GM23248 (cell line): ENCODE measurements around the gene SLC30A3.

ENCODE experiments used
- EZH2 ChIP-seq: fragments of 200-600 bp; sonication (generic); IDR thresholded peaks from 2 replicates; pipeline ENCODE4 v1.6.1; 2018; ENCODE audit warnings: antibody characterized with exemption, mild to moderate bottlenecking; ENCODE audit not compliant: insufficient read depth, poor library complexity, severe bottlenecking
- EZH2phosphoT487 ChIP-seq: fragments of 200-600 bp; sonication (generic); IDR thresholded peaks from 2 replicates; pipeline ENCODE4 v1.6.1; 2018; ENCODE audit warnings: antibody characterized with exemption, moderate library complexity, mild to moderate bottlenecking, low read depth; ENCODE audit not compliant: insufficient read depth

DNA sequence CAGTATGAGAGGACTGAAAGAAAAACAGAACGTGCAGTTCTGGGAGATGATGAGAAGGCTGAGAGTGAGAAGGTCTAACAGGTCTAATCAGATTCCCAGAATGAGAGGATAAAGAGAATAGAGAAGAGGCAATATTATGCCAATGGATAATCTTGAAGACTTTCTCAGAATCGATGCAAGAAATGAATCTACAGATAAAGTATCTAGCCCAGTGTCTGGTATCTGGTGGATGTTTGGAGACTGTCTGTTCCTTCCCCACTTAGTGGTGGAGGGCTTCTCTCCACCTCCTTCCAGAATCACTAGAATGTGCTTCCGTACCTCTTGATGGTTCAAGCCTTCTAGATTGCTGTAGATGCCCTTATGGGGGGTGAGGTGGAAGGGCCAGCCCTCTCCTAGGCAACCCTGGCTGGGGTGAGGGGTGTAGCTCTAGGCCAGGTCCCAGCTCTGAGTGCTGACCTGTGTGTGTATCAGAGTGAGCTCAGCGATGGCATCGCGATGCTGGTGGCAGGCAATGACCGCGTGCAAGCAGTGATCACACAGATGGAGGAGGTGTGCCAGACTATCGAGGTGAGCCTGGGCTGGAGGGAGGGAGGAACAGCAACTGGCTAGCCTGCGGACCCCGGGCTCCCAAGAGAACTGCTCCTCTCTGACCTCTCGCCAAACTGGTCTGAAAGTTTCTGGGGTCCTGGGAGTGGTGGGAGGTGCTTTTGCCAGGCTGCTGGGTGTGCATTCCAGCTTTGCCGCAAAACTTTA is 41.8 kb upstream of the SLC30A3 start:
- TF ChIP-seq EZH2phosphoT487 (no peak), EZH2 (no peak)
